ENCODE results near the gene TCF7L2. TPM values are rescaled to one million over a fixed set of nuclear protein-coding genes. Genes with fewer than 3 reads are reported as not detected.

Gene TCF7L2
- polyA plus RNA-seq, 1 experiment: 11.3 TPM

DNA sequence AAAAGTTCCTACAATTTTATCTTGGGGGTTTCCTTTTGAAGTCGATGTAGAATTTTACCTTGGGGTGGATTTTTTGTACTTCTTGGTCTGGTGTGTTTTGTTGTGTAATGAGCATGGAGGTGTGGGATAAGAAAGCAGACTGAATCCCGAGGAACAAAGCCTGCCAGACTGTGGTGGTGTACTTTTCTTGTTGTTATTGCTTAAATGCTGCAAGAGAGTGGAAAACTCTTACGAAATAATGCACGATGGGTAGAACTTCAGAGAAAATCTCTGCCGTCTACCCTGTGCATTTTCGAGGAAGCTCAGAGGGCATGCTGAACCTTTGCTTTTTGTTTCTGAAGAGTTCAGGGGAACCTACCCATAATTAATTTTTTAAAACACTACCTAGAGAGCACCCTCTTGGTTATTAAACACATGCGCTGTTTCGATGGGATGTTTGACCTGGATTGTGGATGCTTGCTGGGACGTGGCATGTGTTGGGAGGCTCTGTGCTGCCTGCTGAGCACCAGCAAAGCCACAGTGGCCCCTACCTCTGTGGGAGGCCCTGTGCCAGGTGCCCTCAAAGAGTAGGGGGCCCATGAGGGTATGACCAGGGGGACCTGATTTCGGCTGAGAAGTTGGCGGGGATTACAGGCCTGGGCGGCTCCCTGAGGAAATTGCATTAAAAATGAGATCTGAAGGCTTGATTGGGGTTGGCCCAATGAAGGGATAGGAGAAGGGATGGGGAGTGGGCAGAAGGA lies 94.1 kb downstream of the TCF7L2 start:
- ChIA-PET POLR2A (no interaction called here), CTCF (no interaction called here)
- no peak overlapping the region for H3K4me3 ChIP-seq (ENCODE audit: low read depth, low read length)
- peaks cover 4% of the 10 kb centered on the region; the same call in 1 of the 2 replicates for H3K36me3 ChIP-seq (ENCODE audit: control insufficient read depth, insufficient read depth, low read length)
- H3K27me3 ChIP-seq (ENCODE audit: control insufficient read depth, insufficient read depth, low read length): no peaks in the 10 kb centered on the region
- no peak for DNase-seq (ENCODE audit: low read depth)
- TF ChIP-seq, protein P1, sequence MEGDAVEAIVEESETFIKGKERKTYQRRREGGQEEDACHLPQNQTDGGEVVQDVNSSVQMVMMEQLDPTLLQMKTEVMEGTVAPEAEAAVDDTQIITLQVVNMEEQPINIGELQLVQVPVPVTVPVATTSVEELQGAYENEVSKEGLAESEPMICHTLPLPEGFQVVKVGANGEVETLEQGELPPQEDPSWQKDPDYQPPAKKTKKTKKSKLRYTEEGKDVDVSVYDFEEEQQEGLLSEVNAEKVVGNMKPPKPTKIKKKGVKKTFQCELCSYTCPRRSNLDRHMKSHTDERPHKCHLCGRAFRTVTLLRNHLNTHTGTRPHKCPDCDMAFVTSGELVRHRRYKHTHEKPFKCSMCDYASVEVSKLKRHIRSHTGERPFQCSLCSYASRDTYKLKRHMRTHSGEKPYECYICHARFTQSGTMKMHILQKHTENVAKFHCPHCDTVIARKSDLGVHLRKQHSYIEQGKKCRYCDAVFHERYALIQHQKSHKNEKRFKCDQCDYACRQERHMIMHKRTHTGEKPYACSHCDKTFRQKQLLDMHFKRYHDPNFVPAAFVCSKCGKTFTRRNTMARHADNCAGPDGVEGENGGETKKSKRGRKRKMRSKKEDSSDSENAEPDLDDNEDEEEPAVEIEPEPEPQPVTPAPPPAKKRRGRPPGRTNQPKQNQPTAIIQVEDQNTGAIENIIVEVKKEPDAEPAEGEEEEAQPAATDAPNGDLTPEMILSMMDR (IDR thresholded peaks at IDR 0.05; ENCODE audit: insufficient read depth, low read depth, low read length): no peak

DNA sequence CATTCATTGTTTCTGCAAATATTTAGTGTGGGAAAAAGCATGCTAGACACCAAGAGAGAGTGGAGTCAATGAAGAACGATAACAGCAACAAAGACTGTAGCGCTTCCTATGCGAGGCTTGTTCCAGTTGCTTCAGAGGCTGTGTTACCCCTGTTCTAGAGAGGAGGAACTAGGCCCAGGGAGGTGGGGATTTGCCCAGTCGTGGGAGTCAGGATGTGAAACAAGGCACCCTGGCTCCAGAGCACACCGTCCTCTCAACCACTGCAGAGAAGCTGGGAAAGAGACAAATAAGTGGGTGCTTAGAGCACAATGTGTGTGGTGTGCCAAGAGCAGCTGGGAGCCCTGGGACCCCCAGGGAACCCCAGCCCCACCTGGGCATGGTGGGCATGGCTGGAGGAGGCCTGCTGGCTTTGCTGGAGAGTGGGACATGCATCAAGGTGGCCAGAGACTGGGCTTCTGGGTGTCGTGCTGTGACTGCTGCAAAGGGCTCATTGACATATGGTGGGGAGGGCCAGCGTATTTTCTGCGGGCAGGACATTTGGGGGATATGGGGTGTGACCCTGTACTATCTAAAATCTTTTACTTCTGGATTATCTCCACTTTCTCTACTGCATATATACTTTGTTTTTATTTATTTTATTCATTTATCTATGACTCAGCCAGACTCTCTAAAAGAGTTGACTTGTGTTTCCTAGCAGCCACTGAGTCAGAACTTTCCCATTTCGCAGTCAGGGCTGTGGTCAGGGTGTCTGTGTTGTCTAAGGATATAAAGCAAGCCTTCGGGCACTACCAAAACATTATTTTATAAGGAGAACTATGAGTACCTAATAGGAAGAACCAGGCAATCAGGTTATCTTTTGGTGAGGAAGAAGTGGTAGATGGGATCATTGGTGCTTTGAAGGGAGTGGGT lies 95.4 kb downstream of the TCF7L2 start:
- POLR2A ChIA-PET: no interaction called here
- Histone ChIP-seq H3K36me3 (ENCODE audit: control insufficient read depth, insufficient read depth, low read length) (peaks cover 6% of the 10 kb centered on the region), H3K4me3 (ENCODE audit: low read depth, low read length) (no peak overlapping the region), H3K27me3 (ENCODE audit: control insufficient read depth, insufficient read depth, low read length) (no peaks in the 10 kb centered on the region)
- CTCF ChIA-PET: interaction anchor here (0.7 kb wide), 1 partner anchor 65 kb away, joined by 3 read pairs; no protein-coding TSS in a partner anchor
- peak; percentile 80 for DNase-seq (ENCODE audit: low read depth)
- TF ChIP-seq, protein P1 (IDR thresholded peaks at IDR 0.05; ENCODE audit: insufficient read depth, low read depth, low read length): no peak

DNA sequence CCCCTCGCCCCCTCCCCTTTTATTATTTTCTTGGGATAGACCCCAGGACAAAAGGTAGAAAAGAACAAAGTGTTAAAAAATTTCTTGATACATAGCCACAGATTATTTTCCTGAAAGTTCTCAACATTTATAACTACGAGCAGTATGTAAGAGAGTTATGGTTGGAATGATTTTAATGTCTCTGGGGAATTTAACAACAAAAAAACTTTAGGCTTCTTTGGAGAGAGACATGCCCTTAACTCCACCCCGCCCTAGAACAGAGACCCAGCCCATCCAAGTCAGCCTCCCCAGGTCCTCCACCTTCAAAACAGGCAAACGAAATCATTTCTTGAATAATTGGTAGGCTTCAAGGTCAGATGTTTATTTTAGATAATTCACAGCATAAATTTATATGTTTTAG lies 97.1 kb downstream of the TCF7L2 start:
- Histone ChIP-seq H3K36me3 (ENCODE audit: control insufficient read depth, insufficient read depth, low read length) (peaks cover 2% of the 10 kb centered on the region), H3K4me3 (ENCODE audit: low read depth, low read length) (no peak overlapping the region), H3K27me3 (ENCODE audit: control insufficient read depth, insufficient read depth, low read length) (no peaks in the 10 kb centered on the region)
- TF ChIP-seq, protein P1 (IDR thresholded peaks at IDR 0.05; ENCODE audit: insufficient read depth, low read depth, low read length): no peak
- CTCF ChIA-PET: no interaction called here
- POLR2A ChIA-PET: no interaction called here
- no peak for DNase-seq (ENCODE audit: low read depth)

DNA sequence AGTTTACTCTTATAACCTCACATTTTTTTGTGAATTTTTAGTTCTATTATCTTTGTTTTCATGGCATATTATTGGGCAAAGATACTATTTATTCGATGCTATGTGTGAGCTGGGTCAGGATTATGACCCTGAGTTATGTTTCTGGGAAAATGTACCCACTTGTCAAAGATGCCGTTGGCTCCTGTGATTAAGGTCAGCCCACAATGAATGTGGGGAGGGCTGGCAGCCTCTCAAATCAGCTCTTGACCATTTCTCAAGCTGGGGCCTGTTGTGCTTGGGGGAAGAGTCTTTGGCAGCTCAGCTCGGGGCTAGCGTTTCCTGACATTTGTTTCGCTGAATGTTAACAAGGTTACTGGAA lies 97.5 kb downstream of the TCF7L2 start:
- no peak for DNase-seq (ENCODE audit: low read depth)
- H3K4me3 ChIP-seq (ENCODE audit: low read depth, low read length): no peak overlapping the region
- POLR2A ChIA-PET: no interaction called here
- no peaks in the 10 kb centered on the region for H3K27me3 ChIP-seq (ENCODE audit: control insufficient read depth, insufficient read depth, low read length)
- H3K36me3 ChIP-seq (ENCODE audit: control insufficient read depth, insufficient read depth, low read length): peaks cover 2% of the 10 kb centered on the region
- CTCF ChIA-PET: no interaction called here
- TF ChIP-seq, protein P1 (IDR thresholded peaks at IDR 0.05; ENCODE audit: insufficient read depth, low read depth, low read length): no peak
